Measurements from ENCODE around the gene ELP5. TPM values are rescaled to one million over a fixed set of nuclear protein-coding genes. Genes with fewer than 3 reads are reported as not detected.
A peak's percentile ranks its signal among the peaks of the same experiment; 100 is the strongest.

The ELP5 gene
- total RNA-seq, 2 experiments from 2014 or later, result 52.4 to 53.5 TPM

DNA sequence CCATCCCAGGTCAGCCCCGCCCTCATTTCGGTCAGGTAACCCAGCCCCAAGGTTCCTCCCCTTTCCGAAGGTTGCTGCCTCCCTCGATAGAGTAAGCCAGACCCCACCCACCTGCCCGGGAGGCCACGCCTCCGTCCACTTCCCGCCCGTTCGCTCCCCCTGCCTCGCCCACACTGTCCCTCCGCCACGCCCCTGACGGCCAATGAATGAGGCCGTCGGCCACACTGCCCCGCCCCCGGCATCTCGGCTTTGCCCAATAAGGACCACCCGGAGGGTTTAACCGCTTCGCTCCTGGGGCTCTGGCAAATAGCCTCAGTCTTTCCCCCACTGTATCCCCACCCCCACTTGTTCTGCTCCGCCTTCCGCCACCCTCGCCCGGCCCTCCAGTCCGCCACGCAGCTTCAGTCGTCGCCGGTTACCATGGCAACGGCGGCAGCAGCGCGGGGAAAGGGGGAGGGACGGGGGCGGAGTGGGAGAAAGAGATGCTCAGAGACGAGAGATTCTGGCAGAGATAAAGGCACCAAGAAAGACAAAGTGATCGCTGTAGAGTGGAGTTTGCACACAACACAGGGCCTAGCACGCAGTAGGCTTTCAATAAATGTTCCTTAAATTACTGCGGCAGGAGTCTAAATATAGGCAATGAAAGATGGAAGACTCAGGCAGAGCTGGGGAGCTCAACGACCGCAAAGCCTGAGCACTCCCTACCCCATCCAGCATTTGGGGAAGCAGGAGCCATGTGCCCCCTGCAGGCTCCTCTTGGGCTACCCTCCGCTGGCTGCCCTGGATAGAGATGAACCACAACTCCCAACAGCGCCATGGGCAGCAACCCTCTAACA lies 37.5 kb upstream of the ELP5 start:
- CTCF ChIA-PET, result interaction anchor here (0.6 to 1.2 kb wide), 4 partner anchors 41 to 286 kb away, joined by 3 to 5 read pairs (median 4); no protein-coding TSS in a partner anchor
- DNase-seq, result peak; percentile 100
- intact Hi-C loops (cut with micrococcal nuclease), result loop anchor here (1.0 to 5.0 kb wide), 8 partner anchors 9 to 188 kb away; partner anchors contain the start of genes DVL2, EIF5A, ELP5 and NEURL4
- peak overlapping the region; percentile 92 for H3K27ac Mint-ChIP-seq
- no peaks in the 10 kb centered on the region for H3K9me3 Mint-ChIP-seq
- H3K36me3 Mint-ChIP-seq (ENCODE audit: low read depth), result no peaks in the 10 kb centered on the region
- peak overlapping the region; percentile 88 for H3K4me3 Mint-ChIP-seq
- H3K4me1 Mint-ChIP-seq (ENCODE audit: low read depth), result peaks cover 52% of the 10 kb centered on the region
- H3K27me3 Mint-ChIP-seq (ENCODE audit: low read depth), result no peaks in the 10 kb centered on the region

DNA sequence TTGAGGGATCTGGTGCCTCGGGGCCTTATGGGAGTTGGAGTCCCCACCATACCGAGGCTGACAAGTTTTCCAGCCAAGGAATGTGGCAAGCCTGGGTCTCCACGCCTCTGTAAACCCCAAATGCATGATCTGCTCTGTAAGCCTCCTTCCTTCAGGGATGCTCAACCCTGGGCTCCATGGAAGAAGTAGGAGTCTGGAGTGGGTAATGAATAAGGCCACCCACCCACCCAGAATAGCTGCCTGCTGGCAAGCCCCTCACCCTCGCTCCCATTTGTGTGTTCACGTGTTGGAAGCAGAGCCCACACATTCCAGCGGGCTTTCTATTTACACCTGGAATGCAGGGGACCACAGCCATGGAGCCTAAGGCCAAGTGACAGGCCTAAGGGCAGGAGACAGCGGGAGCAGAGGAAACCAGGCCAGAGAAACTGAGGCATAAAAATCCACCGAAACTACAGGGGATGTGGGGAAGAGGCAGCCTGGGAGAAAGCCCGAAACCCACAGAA lies 36.8 kb upstream of the ELP5 start:
- CTCF ChIA-PET, result interaction anchor here (0.8 to 1.2 kb wide), 2 partner anchors 38 to 41 kb away, joined by 3 to 4 read pairs; no protein-coding TSS in a partner anchor
- Mint-ChIP-seq H3K9me3 (no peaks in the 10 kb centered on the region), H3K27ac (peak overlapping the region; percentile 47), H3K4me1 (ENCODE audit: low read depth) (peaks cover 52% of the 10 kb centered on the region), H3K36me3 (ENCODE audit: low read depth) (peaks cover 1% of the 10 kb centered on the region), H3K4me3 (peak overlapping the region; percentile 88), H3K27me3 (ENCODE audit: low read depth) (no peaks in the 10 kb centered on the region)
- intact Hi-C loops (cut with micrococcal nuclease), result loop anchor here (1.0 to 5.0 kb wide), 4 partner anchors 24 to 187 kb away; partner anchors contain the start of genes EIF5A, PHF23 and TMEM256
- DNase-seq, result no peak

DNA sequence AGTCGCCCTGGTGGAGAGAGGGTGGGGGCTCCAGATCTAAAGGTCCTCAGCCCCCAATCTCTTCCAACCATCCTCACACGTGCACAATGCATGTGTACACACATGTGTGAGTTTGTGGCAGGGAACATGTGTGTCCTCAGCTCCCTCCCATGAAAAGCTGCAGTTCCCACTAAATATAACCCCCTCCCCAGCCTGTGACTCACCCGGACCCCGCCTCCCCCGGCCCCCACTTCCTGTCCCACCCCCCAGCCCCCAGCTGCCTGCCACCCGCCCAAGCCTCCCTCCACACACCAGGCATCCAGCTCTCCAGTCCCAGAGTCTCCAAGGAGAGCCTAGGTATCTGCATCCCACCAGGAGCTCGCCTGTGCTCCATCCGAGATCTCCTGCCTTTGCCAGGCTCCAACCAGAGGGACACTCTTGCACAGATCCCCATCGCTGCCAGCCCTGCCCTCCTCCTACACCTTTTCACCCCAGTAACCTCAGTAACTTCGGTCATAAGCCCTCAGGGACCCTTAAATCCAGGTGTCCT lies 36.3 kb upstream of the ELP5 start:
- peaks cover 57% of the 10 kb centered on the region for H3K4me1 Mint-ChIP-seq (ENCODE audit: low read depth)
- H3K4me3 Mint-ChIP-seq, result peak overlapping the region; percentile 88
- H3K9me3 Mint-ChIP-seq, result no peaks in the 10 kb centered on the region
- CTCF ChIA-PET, result interaction anchor here (0.8 to 1.2 kb wide), 3 partner anchors 39 to 170 kb away, joined by 3 to 4 read pairs (median 4); no protein-coding TSS in a partner anchor
- peaks cover 1% of the 10 kb centered on the region for H3K36me3 Mint-ChIP-seq (ENCODE audit: low read depth)
- intact Hi-C loops (cut with micrococcal nuclease), result loop anchor here (1.0 to 5.0 kb wide), 4 partner anchors 24 to 187 kb away; partner anchors contain the start of genes EIF5A, PHF23 and TMEM256
- H3K27ac Mint-ChIP-seq, result no peak overlapping the region
- H3K27me3 Mint-ChIP-seq (ENCODE audit: low read depth), result no peaks in the 10 kb centered on the region
- peak; percentile 23 for DNase-seq

DNA sequence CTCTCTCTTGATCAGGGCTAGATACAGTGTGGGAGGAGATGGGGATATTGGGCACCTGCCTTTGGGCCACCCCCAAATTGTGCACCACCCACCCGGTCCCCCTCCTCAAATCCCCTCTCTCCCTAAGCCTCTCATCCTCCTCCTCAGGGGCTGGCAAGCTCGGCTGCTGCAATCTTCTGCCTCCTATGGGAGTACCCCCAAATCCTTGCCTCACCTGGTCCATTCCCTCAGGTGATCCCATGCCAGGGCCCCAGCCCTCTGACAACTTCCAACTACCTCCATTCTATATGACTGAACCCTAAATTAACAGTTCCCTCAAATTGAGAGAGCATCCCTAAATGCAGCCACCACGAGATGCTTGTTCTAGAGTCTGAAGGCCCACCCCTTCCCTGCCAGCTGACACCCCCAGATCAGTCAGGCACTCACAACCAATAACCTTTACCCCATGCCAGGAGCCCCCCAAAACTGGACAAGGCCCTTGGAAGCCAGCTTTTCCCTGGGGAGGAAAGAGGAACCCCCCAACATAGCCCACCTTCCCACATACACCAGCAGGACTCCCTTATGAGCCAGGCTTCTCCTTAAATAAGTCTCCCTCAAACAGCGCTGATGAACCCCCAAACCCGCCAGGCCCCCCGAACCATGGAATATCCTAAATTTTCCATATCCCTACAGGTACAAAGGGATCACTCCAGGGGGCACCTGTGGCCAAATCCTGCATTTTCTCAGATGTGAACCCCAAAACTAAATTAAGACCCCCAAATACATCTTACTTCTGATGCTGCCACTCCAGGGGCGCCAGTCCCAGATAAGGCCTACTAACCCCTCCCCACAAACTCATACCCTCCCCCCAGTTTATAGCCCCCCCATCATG lies 35.5 kb upstream of the ELP5 start:
- peak overlapping the region; percentile 37 for H3K4me3 Mint-ChIP-seq
- CTCF ChIA-PET, result interaction anchor here (0.8 to 1.2 kb wide), 2 partner anchors 39 to 170 kb away, joined by 3 to 4 read pairs; no protein-coding TSS in a partner anchor
- no peaks in the 10 kb centered on the region for H3K27me3 Mint-ChIP-seq (ENCODE audit: low read depth)
- H3K9me3 Mint-ChIP-seq, result no peaks in the 10 kb centered on the region
- intact Hi-C loops (cut with micrococcal nuclease), result loop anchor here (5.0 kb wide), 1 partner anchor 186 kb away; the partner anchor contains the start of gene TMEM256
- peaks cover 5% of the 10 kb centered on the region for H3K36me3 Mint-ChIP-seq (ENCODE audit: low read depth)
- H3K27ac Mint-ChIP-seq, result peak overlapping the region; percentile 18
- no peak for DNase-seq
- peaks cover 64% of the 10 kb centered on the region for H3K4me1 Mint-ChIP-seq (ENCODE audit: low read depth)

DNA sequence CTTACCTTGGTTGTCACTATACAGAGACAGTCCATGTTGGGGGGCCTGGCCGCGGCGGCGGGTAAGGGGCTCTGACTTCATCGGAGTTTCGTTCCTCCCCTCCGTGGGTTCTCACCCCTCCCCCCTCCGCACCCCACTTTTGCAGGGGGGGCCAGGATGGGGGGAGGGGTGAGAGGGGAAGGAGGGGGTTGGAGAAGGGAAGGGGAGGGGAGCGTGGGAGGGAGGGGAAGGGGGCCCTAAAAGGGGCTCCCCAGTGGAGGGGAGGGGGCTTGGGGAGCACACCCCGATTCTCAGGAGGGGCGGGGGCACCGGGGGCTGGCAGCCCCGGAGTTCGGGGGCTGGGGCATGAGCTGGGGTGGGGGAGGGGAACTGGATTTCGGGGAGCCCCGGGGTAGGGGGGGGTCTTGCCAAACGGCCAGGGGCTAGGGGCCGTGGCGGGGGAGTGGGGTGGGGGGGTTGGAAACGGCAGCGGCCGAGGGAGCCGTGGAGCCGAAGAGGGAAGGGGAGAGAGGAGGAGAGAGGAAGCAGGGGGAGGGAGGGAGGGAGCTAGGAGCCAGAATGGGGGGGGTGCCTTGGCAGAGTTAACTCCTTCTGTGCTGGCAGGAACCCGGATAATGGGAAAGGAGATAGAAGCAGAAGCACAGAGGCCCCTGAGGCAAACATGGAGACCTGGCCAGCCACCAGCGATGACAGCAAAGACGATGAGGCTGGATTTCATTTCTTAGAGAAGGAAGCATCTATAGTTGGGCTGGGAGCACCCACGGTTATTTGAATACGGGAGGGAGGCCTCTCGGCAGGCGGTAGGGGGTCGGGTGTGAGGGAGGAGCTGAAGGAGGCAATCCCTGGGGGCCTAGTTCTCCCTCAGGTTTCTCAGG lies 34.7 kb upstream of the ELP5 start:
- intact Hi-C loops (cut with micrococcal nuclease), result loop anchor here (5.0 kb wide), 1 partner anchor 185 kb away; the partner anchor contains the start of gene TMEM256
- CTCF ChIA-PET, result interaction anchor here (1.0 kb wide), 1 partner anchor 172 kb away, joined by 3 read pairs; no protein-coding TSS in a partner anchor

DNA sequence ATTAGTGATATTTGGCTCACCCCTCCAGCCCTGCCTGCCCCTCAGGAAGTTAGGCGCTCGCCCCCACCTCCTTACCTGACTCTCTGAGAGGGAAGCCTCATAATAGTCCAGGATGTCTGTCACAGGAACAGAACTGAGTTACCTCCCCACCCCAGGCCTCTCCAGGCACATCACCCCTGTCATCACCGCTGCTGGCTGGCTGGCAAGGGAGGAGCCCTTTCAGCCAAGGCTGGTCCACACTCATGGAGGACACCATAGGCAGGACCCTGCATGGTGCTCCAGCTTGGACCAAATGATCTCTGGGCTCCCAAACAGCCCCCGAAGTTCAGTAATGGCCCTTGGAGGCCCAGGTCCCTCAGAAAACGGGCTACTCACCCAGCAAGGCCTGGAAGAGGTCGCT lies 33.8 kb upstream of the ELP5 start:
- H3K27ac Mint-ChIP-seq, result peak overlapping the region; percentile 85

More for the DNA sequence above, 34.7 kb upstream of the ELP5 start:
- H3K27ac Mint-ChIP-seq, result peak overlapping the region; percentile 85
- H3K4me3 Mint-ChIP-seq, result peak overlapping the region; percentile 71
- H3K36me3 Mint-ChIP-seq (ENCODE audit: low read depth), result peaks cover 8% of the 10 kb centered on the region
- peaks cover 65% of the 10 kb centered on the region for H3K4me1 Mint-ChIP-seq (ENCODE audit: low read depth)
- peak; percentile 48 for DNase-seq
- no peaks in the 10 kb centered on the region for H3K9me3 Mint-ChIP-seq
- H3K27me3 Mint-ChIP-seq (ENCODE audit: low read depth), result no peaks in the 10 kb centered on the region

DNA sequence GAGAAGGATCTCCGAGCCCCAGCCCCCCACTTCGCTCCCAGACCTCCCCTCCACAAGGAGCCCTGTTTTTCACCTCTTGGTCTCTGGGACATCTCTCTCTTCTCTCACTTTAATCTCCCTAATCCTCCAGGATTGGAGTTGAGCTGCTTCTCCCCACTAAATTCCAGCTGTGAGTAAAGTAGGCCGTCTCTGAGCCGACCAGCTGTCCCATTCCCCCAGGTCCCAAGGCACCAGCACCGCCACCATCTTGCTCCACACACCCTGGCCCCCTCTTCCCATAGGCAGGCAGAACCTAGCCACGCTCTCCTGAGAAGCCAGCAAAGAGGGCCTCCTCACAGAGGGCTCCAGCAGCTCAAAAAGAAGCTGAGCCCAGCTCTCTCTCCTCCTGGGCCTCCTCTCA lies 33.3 kb upstream of the ELP5 start:
- H3K4me1 Mint-ChIP-seq (ENCODE audit: low read depth), result peaks cover 63% of the 10 kb centered on the region
- peaks cover 13% of the 10 kb centered on the region for H3K36me3 Mint-ChIP-seq (ENCODE audit: low read depth)
- CTCF ChIA-PET, result interaction anchor here (1.3 to 2.7 kb wide), 3 partner anchors 11 to 78 kb away, joined by 3 to 16 read pairs (median 4); partner anchors contain the start of gene GABARAP
- H3K9me3 Mint-ChIP-seq, result no peaks in the 10 kb centered on the region
- no peaks in the 10 kb centered on the region for H3K27me3 Mint-ChIP-seq (ENCODE audit: low read depth)
- H3K4me3 Mint-ChIP-seq, result peak overlapping the region; percentile 94
- intact Hi-C loops (cut with micrococcal nuclease), result loop anchor here (1.0 to 5.0 kb wide), 2 partner anchors 21 to 184 kb away; partner anchors contain the start of genes PHF23 and TMEM256
- H3K27ac Mint-ChIP-seq, result peak overlapping the region; percentile 92
- no peak for DNase-seq

More for the DNA sequence above, 33.8 kb upstream of the ELP5 start:
- CTCF ChIA-PET, result interaction anchor here (1.0 kb wide), 1 partner anchor 172 kb away, joined by 3 read pairs; no protein-coding TSS in a partner anchor
- H3K9me3 Mint-ChIP-seq, result no peaks in the 10 kb centered on the region
- peak overlapping the region; percentile 71 for H3K4me3 Mint-ChIP-seq
- peaks cover 8% of the 10 kb centered on the region for H3K36me3 Mint-ChIP-seq (ENCODE audit: low read depth)
- peaks cover 65% of the 10 kb centered on the region for H3K4me1 Mint-ChIP-seq (ENCODE audit: low read depth)
- intact Hi-C loops (cut with micrococcal nuclease), result loop anchor here (5.0 kb wide), 1 partner anchor 184 kb away; the partner anchor contains the start of gene TMEM256
- H3K27me3 Mint-ChIP-seq (ENCODE audit: low read depth), result no peaks in the 10 kb centered on the region
- peak; percentile 48 for DNase-seq

DNA sequence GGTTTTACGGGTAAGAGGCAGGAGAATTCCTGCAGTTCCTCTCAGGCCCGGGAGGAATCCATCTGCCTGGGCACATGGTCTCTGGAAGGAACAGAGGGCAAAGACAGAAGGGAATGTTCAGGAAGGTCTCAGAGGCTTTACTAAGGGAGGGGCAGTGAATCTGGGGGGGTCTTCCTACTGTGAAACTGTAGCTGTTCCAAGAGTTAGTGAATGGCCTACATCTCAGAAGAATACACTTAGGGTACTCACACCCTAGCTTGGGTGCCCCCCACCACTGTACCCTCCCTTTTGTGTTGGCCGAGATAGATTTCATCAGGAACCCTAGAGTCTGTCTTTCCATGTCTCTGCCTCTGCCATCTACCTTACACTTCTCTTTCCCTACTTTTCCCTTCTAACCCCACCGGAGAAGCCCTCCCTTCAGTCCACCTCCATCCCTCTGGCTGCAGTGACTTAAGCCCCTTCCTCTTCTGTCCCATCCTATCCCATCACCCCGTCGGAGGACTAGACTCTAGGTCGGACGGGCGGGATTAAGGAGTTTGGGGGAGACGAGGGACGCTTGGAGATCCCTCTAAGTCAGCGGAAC lies 32.7 kb upstream of the ELP5 start:
- CTCF ChIA-PET, result interaction anchor here (0.8 to 3.4 kb wide), 8 partner anchors 11 to 78 kb away, joined by 3 to 16 read pairs (median 6); partner anchors contain the start of genes DVL2, GABARAP and PHF23
- H3K36me3 Mint-ChIP-seq (ENCODE audit: low read depth), result peaks cover 16% of the 10 kb centered on the region
- peaks cover 59% of the 10 kb centered on the region for H3K4me1 Mint-ChIP-seq (ENCODE audit: low read depth)
- H3K27me3 Mint-ChIP-seq (ENCODE audit: low read depth), result no peaks in the 10 kb centered on the region
- no peak for DNase-seq
- peak overlapping the region; percentile 94 for H3K4me3 Mint-ChIP-seq
- intact Hi-C loops (cut with micrococcal nuclease), result loop anchor here (1.0 to 5.0 kb wide), 2 partner anchors 20 to 183 kb away; partner anchors contain the start of genes PHF23 and TMEM256
- H3K27ac Mint-ChIP-seq, result peak overlapping the region; percentile 92
- H3K9me3 Mint-ChIP-seq, result no peaks in the 10 kb centered on the region

DNA sequence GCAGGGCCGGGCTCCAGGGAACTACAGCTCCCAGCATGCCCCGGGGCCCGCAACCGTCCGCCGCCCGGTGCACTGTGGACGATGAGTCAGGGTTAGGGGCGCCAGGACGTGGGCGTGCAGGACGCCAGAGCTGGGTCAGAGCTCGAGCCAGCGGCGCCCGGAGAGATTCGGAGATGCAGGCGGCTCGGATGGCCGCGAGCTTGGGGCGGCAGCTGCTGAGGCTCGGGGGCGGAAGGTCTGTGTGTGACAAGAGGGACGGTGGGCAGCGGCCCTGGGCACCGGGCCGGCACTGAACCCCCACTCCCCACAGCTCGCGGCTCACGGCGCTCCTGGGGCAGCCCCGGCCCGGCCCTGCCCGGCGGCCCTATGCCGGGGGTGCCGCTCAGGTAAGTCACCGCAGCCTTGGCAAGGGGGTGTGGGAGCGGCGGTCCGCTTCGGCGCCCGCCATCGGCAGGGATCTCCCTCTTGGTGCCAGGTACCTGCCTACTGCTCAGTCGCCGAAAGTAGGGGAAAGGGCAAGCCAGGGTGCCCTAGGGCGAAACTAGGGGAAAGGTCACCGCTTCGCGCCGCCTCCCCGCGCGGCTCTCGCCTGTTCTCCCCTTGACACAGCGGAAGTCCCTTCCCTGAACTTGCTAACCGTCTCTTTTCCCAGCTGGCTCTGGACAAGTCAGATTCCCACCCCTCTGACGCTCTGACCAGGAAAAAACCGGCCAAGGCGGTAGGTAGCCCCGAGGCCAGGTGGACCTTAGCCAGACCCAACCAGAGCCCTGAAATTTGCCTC lies 32.0 kb upstream of the ELP5 start, which contains the start of the genes ACADVL and DLG4:
Gene ACADVL, plus strand, starts transcription at position 127 of the 781 bp plus-strand sequence. Its CDS starts 47 bp downstream, at position 174.
Gene DLG4, minus strand, starts transcription at position 25 of the 781 bp plus-strand sequence.
- CTCF ChIA-PET, result interaction anchor here (0.7 to 3.4 kb wide), 14 partner anchors 10 to 77 kb away, joined by 3 to 16 read pairs (median 4); partner anchors contain the start of genes DVL2, GABARAP and PHF23
- peak within 1 kb of the TSS; percentile 94 for H3K4me3 Mint-ChIP-seq
- DNase-seq, result peak; percentile 88
- no peaks in the 10 kb centered on the region for H3K27me3 Mint-ChIP-seq (ENCODE audit: low read depth)
- H3K27ac Mint-ChIP-seq, result peak within 1 kb of the TSS; percentile 92
- H3K9me3 Mint-ChIP-seq, result no peaks in the 10 kb centered on the region
- peaks cover 54% of the 10 kb centered on the region for H3K4me1 Mint-ChIP-seq (ENCODE audit: low read depth)
- intact Hi-C loops (cut with micrococcal nuclease), result loop anchor here (1.0 to 5.0 kb wide), 2 partner anchors 19 to 182 kb away; partner anchors contain the start of genes PHF23 and TMEM256
- H3K36me3 Mint-ChIP-seq (ENCODE audit: low read depth), result peaks cover 16% of the 10 kb centered on the region
